Ovary (tissue), 9 donors: ENCODE results near the gene TRIO. TPM values are rescaled to one million over a fixed set of nuclear protein-coding genes. Genes with fewer than 3 reads are reported as not detected.
A peak's percentile ranks its signal among the peaks of the same experiment; 100 is the strongest.
"Not testable (repeated sequence)": the region's sequence is repeated elsewhere in the genome, so short reads cannot be mapped to it uniquely, and the experiment has no call there.

Source experiments
- DNase-seq, 5 donors: peaks; one replicate each; pipeline ENCODE4 v3.0.0-alpha.2; 2019 to 2020
- H3K27ac ChIP-seq, 2 donors: fragments of 200-600 bp; one replicate each; pipeline versions ENCODE4 v1.5.1 to v1.8.0; 2019 to 2022
- H3K27me3 ChIP-seq: fragments of 200-600 bp; one replicate; pipeline ENCODE4 v1.8.0; 2022
- H3K36me3 ChIP-seq: fragments of 200-600 bp; sonication (generic); one replicate; pipeline ENCODE4 v1.5.1; 2019
- H3K4me1 ChIP-seq: one replicate; pipeline ENCODE4 v1.8.1; 2013; ENCODE audit warnings: mild to moderate bottlenecking, moderate library complexity; ENCODE audit not compliant: insufficient read depth
- H3K4me3 ChIP-seq: fragments of 200-600 bp; sonication (generic); one replicate; pipeline ENCODE4 v1.5.1; 2017
- H3K9me3 ChIP-seq, 2 donors: fragments of 200-600 bp in 1 of 2; sonication (generic) in 1 of 2; one replicate each; pipeline versions ENCODE4 v1.5.1 to v1.8.1; 2013 to 2019; ENCODE audit warnings: mild to moderate bottlenecking in 1 of 2, moderate library complexity in 1 of 2
- EP300 ChIP-seq: sonication (generic); formaldehyde crosslinking; IDR thresholded peaks from one replicate; pipeline ENCODE4 v1.6.1; 2017; ENCODE audit warnings: antibody characterized with exemption
- POLR2A ChIP-seq: fragments of 450-650 bp; IDR thresholded peaks from one replicate; pipeline ENCODE4 v1.6.1; 2017; ENCODE audit warnings: antibody characterized with exemption, mild to moderate bottlenecking, moderate library complexity
- WGBS, 3 donors: extraction: QIAGEN DNeasy Blood & Tissue Kit in 1 of 3; methylation state at CpG; one replicate each; pipeline versions ENCODE4 v1.1.5 to v1.1.7; 2013 to 2017; 5-methylcytosine and 5-hydroxymethylcytosine counted together
- intact Hi-C, 4 donors: fragments of 100-400 bp; cut with DNase I; formaldehyde crosslinking; loops; one replicate each; pipeline versions ENCODE4 v1.11.0 to v1.15.1; 2022 to 2023
- polyA plus RNA-seq, 2 donors: library from polyadenylated mRNA; stranded (reverse); fragments of 200-250 nt in 1 of 2; fragments of 350-450 nt in 1 of 2; fragmentation: Illumina TruSeq in 1 of 2; extraction: RNeasy Lipid Tissue Mini Kit (QIAGEN cat#74804) in 1 of 2; gene quantifications; one replicate each; pipeline ENCODE4 v1.2.3, GENCODE V29; 2013 to 2014
- total RNA-seq, 7 donors: library from RNA; depleted of rRNA in 2 of 7; stranded (reverse); fragments of >200 nt in 2 of 7; fragmentation: NEBNext Ultra II Directional in 3 of 7; extraction: Animal tissue kit (Norgen Biotek cat#: 25700) in 3 of 7; gene quantifications; one replicate each; pipeline versions ENCODE4 v1.1.0 to v1.2.4, GENCODE V29; 2016 to 2023
- TF ChIP-seq, protein P1 (sequence below), 3 donors: fragments of 450-650 bp in 2 of 3; fragments of 200-600 bp in 1 of 3; IDR thresholded peaks; one replicate each; pipeline versions ENCODE4 v1.5.1 to v1.8.0; 2016 to 2022; ENCODE audit warnings: antibody characterized with exemption in 3 of 3, mild to moderate bottlenecking in 1 of 3
- donor health status: DM: no; HTN: no; CAD: no; lungs with moderate emphysema.
- donor health status: DM: no; HTN: no; CAD: no.
- donor health status: Bipolar disorder and iron deficiency.
- donor health status: DM: yes; HTN: yes; CAD: no.
- donor health status: DM: no; HTN: no; CAD: no.
- donor health status: DM: yes; HTN: yes; CAD: no.

TRIO gene
- total and polyA plus RNA-seq, 9 donors: 58.4 to 268 (median 125) TPM

GRCh38 chr5:14202462-14202861 is 59.3 kb downstream of the TRIO start:
- Histone ChIP-seq H3K4me1 (peaks cover 21% of the 10 kb centered on the region), H3K36me3 (no peaks in the 10 kb centered on the region), H3K9me3 (no peaks in the 10 kb centered on the region), H3K4me3 (no peak overlapping the region), H3K27ac (no peak overlapping the region), H3K27me3 (no peaks in the 10 kb centered on the region)
- WGBS, 3 donors: 70 to 81% (median 75%) methylated on average over 6 of the region's 6 CpGs
- no peak for DNase-seq
- intact Hi-C loops: loop anchor here in 1 of 4 donors (10.0 kb wide), 1 partner anchor 52 kb away; no protein-coding TSS in a partner anchor
- TF ChIP-seq, protein P1, sequence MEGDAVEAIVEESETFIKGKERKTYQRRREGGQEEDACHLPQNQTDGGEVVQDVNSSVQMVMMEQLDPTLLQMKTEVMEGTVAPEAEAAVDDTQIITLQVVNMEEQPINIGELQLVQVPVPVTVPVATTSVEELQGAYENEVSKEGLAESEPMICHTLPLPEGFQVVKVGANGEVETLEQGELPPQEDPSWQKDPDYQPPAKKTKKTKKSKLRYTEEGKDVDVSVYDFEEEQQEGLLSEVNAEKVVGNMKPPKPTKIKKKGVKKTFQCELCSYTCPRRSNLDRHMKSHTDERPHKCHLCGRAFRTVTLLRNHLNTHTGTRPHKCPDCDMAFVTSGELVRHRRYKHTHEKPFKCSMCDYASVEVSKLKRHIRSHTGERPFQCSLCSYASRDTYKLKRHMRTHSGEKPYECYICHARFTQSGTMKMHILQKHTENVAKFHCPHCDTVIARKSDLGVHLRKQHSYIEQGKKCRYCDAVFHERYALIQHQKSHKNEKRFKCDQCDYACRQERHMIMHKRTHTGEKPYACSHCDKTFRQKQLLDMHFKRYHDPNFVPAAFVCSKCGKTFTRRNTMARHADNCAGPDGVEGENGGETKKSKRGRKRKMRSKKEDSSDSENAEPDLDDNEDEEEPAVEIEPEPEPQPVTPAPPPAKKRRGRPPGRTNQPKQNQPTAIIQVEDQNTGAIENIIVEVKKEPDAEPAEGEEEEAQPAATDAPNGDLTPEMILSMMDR (IDR thresholded peaks at IDR 0.05): no peak
- TF ChIP-seq POLR2A (no peak), EP300 (no peak)

DNA sequence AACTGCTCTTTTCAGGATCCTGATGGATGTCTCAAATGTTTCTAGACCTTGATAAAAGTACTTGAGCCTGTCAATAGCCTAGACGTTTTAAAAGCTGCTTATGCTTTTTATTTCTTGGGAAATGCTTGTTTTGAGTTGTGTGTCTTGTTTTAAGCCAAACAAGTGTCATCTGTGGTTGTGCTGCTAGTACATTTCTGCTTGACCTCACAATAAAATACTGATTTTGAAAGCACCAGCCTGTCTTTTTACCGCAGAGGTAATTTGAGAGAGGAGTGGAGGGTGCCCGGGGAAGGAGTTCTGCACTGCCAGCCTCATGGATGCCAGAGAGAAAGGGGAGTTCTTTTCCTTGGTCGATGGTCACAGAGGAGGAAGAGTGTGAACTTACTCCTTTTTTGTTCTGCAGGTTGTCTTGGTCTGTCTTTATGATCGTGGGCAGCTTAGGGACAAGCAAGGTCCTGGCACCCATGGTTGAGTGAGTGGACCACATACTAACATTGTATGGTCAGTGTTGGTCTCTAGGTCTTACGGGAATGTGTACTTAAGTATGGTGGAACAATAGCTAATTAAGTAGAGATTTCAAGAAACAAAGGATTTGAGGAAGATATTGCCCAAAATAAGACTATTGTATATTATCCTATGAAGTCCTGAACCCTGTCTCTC is 61.0 kb downstream of the TRIO start:
- H3K36me3 ChIP-seq: no peaks in the 10 kb centered on the region
- DNase-seq: no peak
- H3K27me3 ChIP-seq: no peaks in the 10 kb centered on the region
- WGBS, 3 donors: 45 to 53% (median 49%) methylated on average over 6 of the region's 6 CpGs
- TF ChIP-seq, protein P1 (IDR thresholded peaks at IDR 0.05): no peak
- no peak for TF ChIP-seq EP300
- no peak for TF ChIP-seq POLR2A
- no peaks in the 10 kb centered on the region for H3K9me3 ChIP-seq
- peaks cover 20% of the 10 kb centered on the region for H3K4me1 ChIP-seq
- no peak overlapping the region for H3K4me3 ChIP-seq
- peak overlapping the region in 1 of 2 donors; percentile 37 for H3K27ac ChIP-seq
- intact Hi-C loops: loop anchor here in 1 of 4 donors (10.0 kb wide), 1 partner anchor 51 kb away; no protein-coding TSS in a partner anchor

DNA sequence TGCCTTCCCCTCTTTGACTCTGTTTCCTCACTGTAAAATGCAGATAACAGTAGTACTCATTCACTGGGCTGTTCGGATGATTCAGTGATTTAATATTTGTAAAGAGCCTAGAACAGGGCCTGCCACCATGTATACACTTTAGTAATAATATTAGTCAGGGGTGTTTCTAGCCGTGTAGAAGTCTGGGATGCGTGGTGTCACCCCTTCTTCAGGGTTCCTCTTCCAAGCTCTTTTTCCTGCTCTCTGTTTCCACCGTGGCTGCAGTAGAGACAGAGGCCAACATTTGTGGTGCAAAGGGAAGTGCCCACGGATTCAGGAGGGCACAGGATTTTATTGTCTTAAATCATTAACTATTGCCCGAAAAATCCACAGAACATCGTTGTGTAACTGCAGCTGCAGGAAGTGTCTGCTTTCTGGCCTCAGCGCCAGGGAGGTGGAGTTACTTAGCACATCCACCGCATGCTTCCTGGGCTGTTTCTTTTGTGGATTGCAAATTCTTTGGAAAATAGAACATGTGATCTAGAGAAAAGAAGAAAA is 61.7 kb downstream of the TRIO start:
- peak overlapping the region in 1 of 2 donors; percentile 37 for H3K27ac ChIP-seq
- no peak for TF ChIP-seq EP300
- TF ChIP-seq, protein P1 (IDR thresholded peaks at IDR 0.05): no peak
- peaks cover 18% of the 10 kb centered on the region for H3K4me1 ChIP-seq
- no peaks in the 10 kb centered on the region for H3K9me3 ChIP-seq
- no peak overlapping the region for H3K4me3 ChIP-seq
- peak; percentile 59 to 75 (median 67) for DNase-seq
- WGBS, 3 donors: 10 to 16% (median 13%) methylated on average over 9 of the region's 9 CpGs
- H3K27me3 ChIP-seq: no peaks in the 10 kb centered on the region
- H3K36me3 ChIP-seq: no peaks in the 10 kb centered on the region
- intact Hi-C loops: loop anchor here in 1 of 4 donors (10.0 kb wide), 1 partner anchor 50 kb away; no protein-coding TSS in a partner anchor

GRCh38 chr5:14206028-14206725 is 63.0 kb downstream of the TRIO start:
- no peaks in the 10 kb centered on the region for H3K9me3 ChIP-seq
- H3K4me1 ChIP-seq: peaks cover 17% of the 10 kb centered on the region
- TF ChIP-seq EP300: no peak
- TF ChIP-seq, protein P1 (IDR thresholded peaks at IDR 0.05): no peak
- TF ChIP-seq POLR2A: no peak

DNA sequence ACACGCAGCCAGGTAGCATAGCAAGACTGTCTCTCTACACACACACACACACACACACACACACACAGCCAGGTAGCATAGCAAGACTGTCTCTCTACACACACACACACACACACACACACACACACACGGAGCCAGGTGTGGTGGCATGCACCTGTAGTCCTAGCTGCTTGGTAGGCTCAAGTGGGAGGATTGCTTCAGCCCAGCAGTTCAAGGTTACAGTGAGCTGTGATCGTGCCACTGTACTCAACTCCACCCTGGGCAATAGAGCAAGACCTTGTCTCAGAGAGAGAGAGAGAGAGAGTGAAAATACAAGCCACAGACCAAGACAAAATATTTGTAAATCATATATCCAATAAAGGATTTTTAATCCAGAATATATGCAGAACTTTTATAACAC is 64.3 kb downstream of the TRIO start:
- H3K4me3 ChIP-seq, H3K36me3 ChIP-seq, H3K9me3 ChIP-seq, H3K27ac ChIP-seq, DNase-seq, H3K27me3 ChIP-seq: not testable (repeated sequence)
- intact Hi-C loops: loop anchor here in 1 of 4 donors (10.0 kb wide), 1 partner anchor 47 kb away; no protein-coding TSS in a partner anchor
- peaks cover 19% of the 10 kb centered on the region for H3K4me1 ChIP-seq
- 13 to 33% (median 16%) methylated on average over 2 of the region's 3 CpGs for WGBS, 3 donors

More at GRCh38 chr5:14206028-14206725, 63.0 kb downstream of the TRIO start:
- Histone ChIP-seq H3K36me3 (no peaks in the 10 kb centered on the region), H3K4me3 (no peak overlapping the region), H3K27ac (no peak overlapping the region), H3K27me3 (no peaks in the 10 kb centered on the region)
- DNase-seq: no peak
- intact Hi-C loops: loop anchor here in 1 of 4 donors (10.0 kb wide), 1 partner anchor 49 kb away; no protein-coding TSS in a partner anchor
- 68 to 77% (median 72%) methylated on average over 11 of the region's 11 CpGs for WGBS, 3 donors
